HCT116 (cell line): Measurements from ENCODE around the gene HELZ2. TPM values are rescaled to one million over a fixed set of nuclear protein-coding genes. Genes with fewer than 3 reads are reported as not detected.

Experiments
- ATAC-seq: fragments of 200-7000 bp; cut with Tn5 transposase; 2 replicates; pipeline ENCODE4 v1.9.1; 2020; ENCODE audit warnings: mild to moderate bottlenecking, moderate library complexity
- BruUV-seq: library from RNA; stranded (reverse); fragments of 400-500 nt; replicated peaks from 2 replicates; lab custom pipeline; 2021; lab: Mats Ljungman, UMichigan
- CTCF ChIA-PET: fragments of 300-600 bp; sonication (Branson Sonifier 250); formaldehyde crosslinking; loops from one replicate; lab custom pipeline; 2021; ENCODE audit warnings: antibody characterized with exemption; lab: Charles Lee
- POLR2A ChIA-PET: fragments of 300-600, 350-600 bp; sonication (Branson Sonifier 250); formaldehyde crosslinking; loops from one replicate; lab custom pipeline; 2021; ENCODE audit warnings: antibody characterized with exemption; lab: Charles Lee
- RAD21 ChIA-PET, 2 experiments: fragments of 300-600 bp; sonication (Branson Sonifier 250); formaldehyde crosslinking; loops; one replicate each; lab custom pipeline; 2023; ENCODE audit warnings: low total read pairs in 2 of 2; ENCODE audit not compliant: uncharacterized antibody in 2 of 2, unreplicated experiment in 2 of 2, low non-redundant PET in 1 of 2; lab: Charles Lee
- DNase-seq: peaks from one replicate; pipeline ENCODE4 v3.0.0-alpha.2; 2010; ENCODE audit warnings: low read depth, low spot score
- H2AFZ ChIP-seq: fragments of 200-600 bp; shearing (Covaris generic), sonication (generic); 2 replicates; pipeline ENCODE4 v1.6.1; 2017; ENCODE audit warnings: low read depth, mixed run types, mixed read lengths, antibody characterized with exemption, low read length; ENCODE audit not compliant: poor library complexity, severe bottlenecking
- H3K27ac ChIP-seq: 2 replicates; pipeline ENCODE4 v1.5.1; 2012; ENCODE audit warnings: low read depth, low read length
- H3K27me3 ChIP-seq: fragments of 200-600 bp; sonication (generic); 2 replicates; pipeline ENCODE4 v1.6.1; 2016; ENCODE audit warnings: mixed run types, low read length, mixed read lengths; ENCODE audit not compliant: insufficient read depth
- H3K36me3 ChIP-seq, 2 experiments: fragments of 200-500 bp in 1 of 2; fragments of 200-600 bp in 1 of 2; sonication (Bioruptor generic) in 1 of 2; sonication (generic) in 1 of 2; 2 replicates each; pipeline versions ENCODE4 v1.5.1 to v1.6.1; 2014 to 2016; ENCODE audit warnings: low read length in 2 of 2, inconsistent platforms in 1 of 2, mixed read lengths in 1 of 2, mixed run types in 1 of 2; ENCODE audit not compliant: insufficient read depth in 2 of 2, control insufficient read depth in 1 of 2
- H3K4me1 ChIP-seq, 2 experiments: fragments of 200-600 bp in 1 of 2; sonication (generic) in 1 of 2; 2 replicates each; pipeline versions ENCODE4 v1.5.1 to v1.6.1; 2012 to 2017; ENCODE audit warnings: low read length in 2 of 2, inconsistent platforms in 1 of 2, mild to moderate bottlenecking in 1 of 2, mixed read lengths in 1 of 2, mixed run types in 1 of 2, moderate library complexity in 1 of 2; ENCODE audit not compliant: insufficient read depth in 2 of 2, control insufficient read depth in 1 of 2
- H3K4me2 ChIP-seq: fragments of 200-600 bp; sonication (generic); 2 replicates; pipeline ENCODE4 v1.6.1; 2017; ENCODE audit warnings: mixed run types, low read length, mixed read lengths
- H3K4me3 ChIP-seq, 2 experiments: fragments of 200-600 bp in 1 of 2; sonication (generic) in 1 of 2; replicated peaks in 1 of 2; 2 replicates each; pipeline ENCODE4 v1.5.1; 2011 to 2016; ENCODE audit warnings: low read length in 2 of 2, control low read depth in 1 of 2, low read depth in 1 of 2, mild to moderate bottlenecking in 1 of 2, mixed read lengths in 1 of 2, mixed run types in 1 of 2
- H3K79me2 ChIP-seq: fragments of 200-600 bp; sonication (generic); 2 replicates; pipeline ENCODE4 v1.6.1; 2017; ENCODE audit warnings: mild to moderate bottlenecking, mixed run types, low read length, moderate library complexity, mixed read lengths; ENCODE audit not compliant: insufficient read depth
- H3K9ac ChIP-seq: fragments of 200-600 bp; sonication (generic); 2 replicates; pipeline ENCODE4 v1.6.1; 2016; ENCODE audit warnings: low read length, mixed read lengths
- H3K9me2 ChIP-seq: fragments of 200-600 bp; sonication (generic), shearing (Covaris generic); 2 replicates; pipeline ENCODE4 v1.6.1; 2017; ENCODE audit warnings: mixed run types, mild to moderate bottlenecking, moderate library complexity; ENCODE audit not compliant: insufficient read depth
- H3K9me3 ChIP-seq, 2 experiments: fragments of 200-500 bp in 1 of 2; fragments of 200-600 bp in 1 of 2; sonication (Bioruptor generic) in 1 of 2; sonication (generic) in 1 of 2; 2 replicates each; pipeline ENCODE4 v1.6.1; 2014 to 2017; ENCODE audit warnings: low read length in 2 of 2, mixed read lengths in 2 of 2, inconsistent platforms in 1 of 2, low read depth in 1 of 2, mild to moderate bottlenecking in 1 of 2, mixed run types in 1 of 2, moderate library complexity in 1 of 2; ENCODE audit not compliant: control insufficient read depth in 1 of 2, insufficient read depth in 1 of 2
- H4K20me1 ChIP-seq: fragments of 200-600 bp; sonication (generic), shearing (Covaris generic); 2 replicates; pipeline ENCODE4 v1.6.1; 2017; ENCODE audit warnings: mixed run types, mild to moderate bottlenecking, moderate library complexity; ENCODE audit not compliant: insufficient read depth
- ATF3 ChIP-seq: IDR thresholded peaks from 2 replicates; pipeline ENCODE4 v1.6.1; 2012
- ELF1 ChIP-seq: IDR thresholded peaks from 2 replicates; pipeline ENCODE4 v1.6.1; 2012; ENCODE audit warnings: low read depth, borderline replicate concordance
- EZH2phosphoT487 ChIP-seq: fragments of 200-600 bp; IDR thresholded peaks from 2 replicates; pipeline ENCODE4 v1.6.1; 2018; ENCODE audit warnings: antibody characterized with exemption, borderline replicate concordance
- FOSL1 ChIP-seq: IDR thresholded peaks from 2 replicates; pipeline ENCODE4 v1.6.1; 2012; ENCODE audit warnings: low read depth
- JUND ChIP-seq: IDR thresholded peaks from 2 replicates; pipeline ENCODE4 v1.6.1; 2012
- MAX ChIP-seq: IDR thresholded peaks from 2 replicates; pipeline ENCODE4 v1.6.1; 2012
- POLR2A ChIP-seq: IDR thresholded peaks from 2 replicates; pipeline ENCODE4 v1.7.0; 2011; ENCODE audit warnings: borderline replicate concordance; ENCODE audit not compliant: insufficient read depth, insufficient read length; ENCODE audit errors: extremely low read depth
- POLR2AphosphoS5 ChIP-seq: IDR thresholded peaks from 2 replicates; pipeline ENCODE4 v1.6.1; 2011; ENCODE audit warnings: mild to moderate bottlenecking, low read depth, low read length, moderate library complexity
- RAD21 ChIP-seq: IDR thresholded peaks from 2 replicates; pipeline ENCODE4 v1.6.1; 2012; ENCODE audit warnings: low read depth, mild to moderate bottlenecking
- REST ChIP-seq: IDR thresholded peaks from 2 replicates; pipeline ENCODE4 v1.6.1; 2012; ENCODE audit warnings: low read depth
- SIN3A ChIP-seq: IDR thresholded peaks from 2 replicates; pipeline ENCODE4 v1.6.1; 2012; ENCODE audit warnings: low read depth
- SP1 ChIP-seq: IDR thresholded peaks from 2 replicates; pipeline ENCODE4 v1.6.1; 2012; ENCODE audit warnings: low read depth
- SRF ChIP-seq: IDR thresholded peaks from 2 replicates; pipeline ENCODE4 v1.6.1; 2012; ENCODE audit warnings: low read depth
- YY1 ChIP-seq: IDR thresholded peaks from 2 replicates; pipeline ENCODE4 v1.6.1; 2011; ENCODE audit warnings: low read length, low read depth, moderate library complexity, mild to moderate bottlenecking; ENCODE audit not compliant: insufficient replicate concordance; ENCODE audit errors: extremely low read depth
- ZBTB33 ChIP-seq: IDR thresholded peaks from 2 replicates; pipeline ENCODE4 v1.6.1; 2011; ENCODE audit warnings: mild to moderate bottlenecking, low read length, moderate library complexity; ENCODE audit not compliant: insufficient replicate concordance; ENCODE audit errors: extremely low read depth
- ZFX ChIP-seq: fragments of 450-650 bp; IDR thresholded peaks from 2 replicates; pipeline ENCODE4 v1.6.1; 2017
- ZNF274 ChIP-seq: fragments of 200-500 bp; sonication (Bioruptor generic); IDR thresholded peaks from 2 replicates; pipeline ENCODE4 v1.6.1; 2014; ENCODE audit warnings: mild to moderate bottlenecking, low read depth, low read length, inconsistent platforms
- intact Hi-C: fragments of 100-400 bp; cut with micrococcal nuclease; formaldehyde crosslinking; loops from 2 replicates; pipeline ENCODE4 v1.10.0; 2022
- total RNA-seq: library from RNA; stranded (reverse); gene quantifications from one replicate; pipeline ENCODE4 v1.2.1, GENCODE V29; 2021; ENCODE audit not compliant: unreplicated experiment
- TF ChIP-seq, protein P1 (sequence below), 3 experiments: fragments of 200-600 bp in 1 of 3; sonication (generic) in 1 of 3; IDR thresholded peaks in 2 of 3; conservative IDR thresholded peaks in 1 of 3; 2 replicates each; pipeline ENCODE4 v1.5.1; 2012 to 2017; ENCODE audit warnings: low read depth in 2 of 3, low read length in 2 of 3, antibody characterized with exemption in 1 of 3, borderline replicate concordance in 1 of 3, control low read depth in 1 of 3, mild to moderate bottlenecking in 1 of 3, mixed read lengths in 1 of 3, mixed run types in 1 of 3, moderate library complexity in 1 of 3; ENCODE audit not compliant: insufficient read depth in 1 of 3

Gene HELZ2
- total RNA-seq, 1 experiment from 2014 or later: 44.0 TPM

DNA sequence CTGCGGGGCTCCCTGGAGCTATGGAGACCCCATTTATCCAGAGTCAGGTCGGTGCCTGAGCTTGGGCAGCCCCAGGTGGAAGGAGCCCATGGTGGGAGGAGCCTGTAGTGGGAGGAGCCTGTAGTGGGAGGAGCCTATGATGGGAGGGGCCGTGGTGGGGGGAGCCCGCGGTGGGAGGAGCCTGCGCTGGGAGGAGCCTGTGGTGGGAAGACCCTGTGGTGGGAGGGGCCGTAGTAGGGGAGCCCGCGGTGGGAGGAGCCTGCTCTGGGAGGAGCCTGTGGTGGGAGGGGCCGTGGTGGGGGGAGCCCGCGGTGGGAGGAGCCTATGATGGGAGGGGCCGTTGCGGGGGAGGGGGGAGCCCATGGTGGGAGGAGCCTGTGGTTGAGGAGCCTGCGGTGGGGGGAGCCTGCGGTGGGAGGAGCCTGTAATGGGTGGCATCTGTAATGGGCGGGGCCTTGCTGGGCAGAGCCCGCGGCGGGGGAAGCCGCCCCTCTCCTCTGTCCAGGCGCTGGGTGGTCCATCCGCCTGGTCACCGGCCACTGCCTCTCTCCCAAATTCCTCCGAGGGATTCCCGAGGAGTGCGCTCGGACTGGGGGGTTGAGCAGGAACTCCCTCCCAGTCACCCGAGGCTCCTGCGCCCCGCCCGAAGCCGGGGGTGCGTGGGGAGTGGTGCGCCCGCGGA lies 20.6 kb downstream of the HELZ2 start:
- Histone ChIP-seq H3K4me3 (peak overlapping the region; percentile 57 to 72), H3K9ac (peak overlapping the region; percentile 73), H3K36me3 (no peaks in the 10 kb centered on the region), H3K4me1 (peaks cover 12 to 21% of the 10 kb centered on the region in 2 experiments), H2AFZ (no peak overlapping the region), H3K79me2 (no peaks in the 10 kb centered on the region), H3K9me3 (no peaks in the 10 kb centered on the region), H4K20me1 (no peaks in the 10 kb centered on the region), H3K27me3 (no peaks in the 10 kb centered on the region), H3K4me2 (peak overlapping the region; percentile 100), H3K9me2 (no peaks in the 10 kb centered on the region), H3K27ac (peak overlapping the region; percentile 83)
- peak; percentile 85 for DNase-seq
- intact Hi-C loops: no loop called here
- POLR2A ChIA-PET: no interaction called here
- RAD21 ChIA-PET: no interaction called here
- peak; percentile 86 for ATAC-seq
- BruUV-seq: no TSS peak
- CTCF ChIA-PET: interaction anchor here (0.6 to 2.2 kb wide), 2 partner anchors 16 to 21 kb away, joined by 3 to 8 read pairs; partner anchors contain the start of genes HELZ2 and PTK6
- TF ChIP-seq ATF3: no peak
- no peak for TF ChIP-seq ZFX
- no peak for TF ChIP-seq MAX
- no peak for TF ChIP-seq SRF
- TF ChIP-seq REST: no peak
- TF ChIP-seq SP1: peak; percentile 72
- TF ChIP-seq YY1: no peak
- no peak for TF ChIP-seq RAD21
- no peak for TF ChIP-seq ZBTB33
- no peak for TF ChIP-seq ZNF274
- TF ChIP-seq, protein P1, sequence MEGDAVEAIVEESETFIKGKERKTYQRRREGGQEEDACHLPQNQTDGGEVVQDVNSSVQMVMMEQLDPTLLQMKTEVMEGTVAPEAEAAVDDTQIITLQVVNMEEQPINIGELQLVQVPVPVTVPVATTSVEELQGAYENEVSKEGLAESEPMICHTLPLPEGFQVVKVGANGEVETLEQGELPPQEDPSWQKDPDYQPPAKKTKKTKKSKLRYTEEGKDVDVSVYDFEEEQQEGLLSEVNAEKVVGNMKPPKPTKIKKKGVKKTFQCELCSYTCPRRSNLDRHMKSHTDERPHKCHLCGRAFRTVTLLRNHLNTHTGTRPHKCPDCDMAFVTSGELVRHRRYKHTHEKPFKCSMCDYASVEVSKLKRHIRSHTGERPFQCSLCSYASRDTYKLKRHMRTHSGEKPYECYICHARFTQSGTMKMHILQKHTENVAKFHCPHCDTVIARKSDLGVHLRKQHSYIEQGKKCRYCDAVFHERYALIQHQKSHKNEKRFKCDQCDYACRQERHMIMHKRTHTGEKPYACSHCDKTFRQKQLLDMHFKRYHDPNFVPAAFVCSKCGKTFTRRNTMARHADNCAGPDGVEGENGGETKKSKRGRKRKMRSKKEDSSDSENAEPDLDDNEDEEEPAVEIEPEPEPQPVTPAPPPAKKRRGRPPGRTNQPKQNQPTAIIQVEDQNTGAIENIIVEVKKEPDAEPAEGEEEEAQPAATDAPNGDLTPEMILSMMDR (IDR thresholded peaks at IDR 0.05 in 2 of 3, conservative IDR thresholded peaks at IDR 0.05 in 1 of 3; ENCODE audit: borderline replicate concordance in 1 of 3, insufficient read depth in 1 of 3, low read depth in 2 of 3, low read length in 2 of 3): no peak
- no peak for TF ChIP-seq EZH2phosphoT487
- no peak for TF ChIP-seq SIN3A
- no peak for TF ChIP-seq ELF1
- TF ChIP-seq POLR2AphosphoS5: peak; percentile 68; the same call in 1 of the 2 replicates
- no peak for TF ChIP-seq POLR2A
- no peak for TF ChIP-seq FOSL1
- no peak for TF ChIP-seq JUND
